Left ventricle myocardium inferior (tissue), 1 donor: ENCODE data around the gene BTBD16. TPM values are rescaled to one million over a fixed set of nuclear protein-coding genes. Genes with fewer than 3 reads are reported as not detected.

Source experiments
- DNase-seq: peaks from one replicate; pipeline ENCODE4 v3.0.0-alpha.2; 2020
- H3K27ac ChIP-seq: fragments of 200-600 bp; replicated peaks from 2 replicates; pipeline ENCODE4 v1.8.0; 2021
- H3K27me3 ChIP-seq: fragments of 200-600 bp; 2 replicates; pipeline ENCODE4 v1.8.0; 2021; ENCODE audit warnings: low read depth
- H3K36me3 ChIP-seq: fragments of 200-600 bp; 2 replicates; pipeline ENCODE4 v1.8.0; 2021
- H3K4me1 ChIP-seq: fragments of 200-600 bp; 2 replicates; pipeline ENCODE4 v1.8.0; 2021
- H3K4me3 ChIP-seq: fragments of 200-600 bp; 2 replicates; pipeline ENCODE4 v1.8.0; 2021; ENCODE audit warnings: mild to moderate bottlenecking, moderate library complexity
- H3K9me3 ChIP-seq: fragments of 200-600 bp; replicated peaks from 2 replicates; pipeline ENCODE4 v1.8.0; 2021
- intact Hi-C: fragments of 100-400 bp; cut with micrococcal nuclease; formaldehyde crosslinking; loops from one replicate; pipeline ENCODE4 v1.11.0; 2022
- total RNA-seq: library from RNA; stranded (reverse); fragmentation: NEBNext Ultra II Directional; extraction: Animal tissue kit (Norgen Biotek cat#: 25700); gene quantifications from one replicate; pipeline ENCODE4 v1.2.1, GENCODE V29; 2021
- TF ChIP-seq, protein P1 (sequence below): fragments of 200-600 bp; IDR thresholded peaks from 2 replicates; pipeline ENCODE4 v1.8.0; 2021; ENCODE audit warnings: antibody characterized with exemption, mild to moderate bottlenecking, borderline replicate concordance
- donor health status: DM: no; HTN: yes; CAD: no; lungs with severe emphysema.

BTBD16 gene
- total RNA-seq, 1 donor from 2014 or later, result not detected

DNA sequence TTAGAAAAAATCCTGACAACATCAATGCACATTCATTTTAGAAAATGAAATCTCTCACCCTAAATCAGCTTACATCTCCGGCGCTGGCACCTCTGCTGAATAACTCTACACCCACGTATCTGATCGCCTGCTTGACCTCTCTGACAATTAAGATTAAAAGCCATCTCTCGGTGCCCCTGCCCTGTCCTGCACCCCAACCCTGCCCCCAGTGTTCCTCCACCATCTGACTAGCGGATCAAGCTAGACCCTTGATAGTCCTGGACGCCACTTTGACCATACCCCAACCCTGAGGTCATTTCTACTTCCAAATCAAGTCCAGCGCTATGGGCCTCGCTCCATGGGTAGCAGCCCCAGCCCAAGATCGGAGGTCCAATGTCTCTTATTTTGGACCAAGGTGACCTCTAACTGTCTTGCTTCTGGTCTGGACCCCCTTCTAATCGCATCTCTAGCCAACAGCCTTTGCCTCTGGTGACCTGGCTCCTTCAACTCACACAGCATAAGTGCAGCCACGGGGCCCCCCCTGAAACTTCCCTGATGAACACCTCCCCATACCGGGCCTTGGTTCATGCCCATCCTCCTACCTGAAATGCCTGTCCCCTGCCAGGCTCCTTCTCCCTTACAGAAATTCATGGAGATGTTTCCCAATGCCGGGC is 28.5 kb downstream of the BTBD16 start:
- Histone ChIP-seq H3K4me1 (peaks cover 8% of the 10 kb centered on the region), H3K4me3 (no peak overlapping the region), H3K36me3 (no peaks in the 10 kb centered on the region), H3K27me3 (no peaks in the 10 kb centered on the region), H3K9me3 (no peaks in the 10 kb centered on the region), H3K27ac (no peak overlapping the region)
- intact Hi-C loops, result loop anchor here (2.0 to 5.0 kb wide), 3 partner anchors 43 to 268 kb away; no protein-coding TSS in a partner anchor
- TF ChIP-seq, protein P1, sequence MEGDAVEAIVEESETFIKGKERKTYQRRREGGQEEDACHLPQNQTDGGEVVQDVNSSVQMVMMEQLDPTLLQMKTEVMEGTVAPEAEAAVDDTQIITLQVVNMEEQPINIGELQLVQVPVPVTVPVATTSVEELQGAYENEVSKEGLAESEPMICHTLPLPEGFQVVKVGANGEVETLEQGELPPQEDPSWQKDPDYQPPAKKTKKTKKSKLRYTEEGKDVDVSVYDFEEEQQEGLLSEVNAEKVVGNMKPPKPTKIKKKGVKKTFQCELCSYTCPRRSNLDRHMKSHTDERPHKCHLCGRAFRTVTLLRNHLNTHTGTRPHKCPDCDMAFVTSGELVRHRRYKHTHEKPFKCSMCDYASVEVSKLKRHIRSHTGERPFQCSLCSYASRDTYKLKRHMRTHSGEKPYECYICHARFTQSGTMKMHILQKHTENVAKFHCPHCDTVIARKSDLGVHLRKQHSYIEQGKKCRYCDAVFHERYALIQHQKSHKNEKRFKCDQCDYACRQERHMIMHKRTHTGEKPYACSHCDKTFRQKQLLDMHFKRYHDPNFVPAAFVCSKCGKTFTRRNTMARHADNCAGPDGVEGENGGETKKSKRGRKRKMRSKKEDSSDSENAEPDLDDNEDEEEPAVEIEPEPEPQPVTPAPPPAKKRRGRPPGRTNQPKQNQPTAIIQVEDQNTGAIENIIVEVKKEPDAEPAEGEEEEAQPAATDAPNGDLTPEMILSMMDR, result no peak
- DNase-seq, result no peak

DNA sequence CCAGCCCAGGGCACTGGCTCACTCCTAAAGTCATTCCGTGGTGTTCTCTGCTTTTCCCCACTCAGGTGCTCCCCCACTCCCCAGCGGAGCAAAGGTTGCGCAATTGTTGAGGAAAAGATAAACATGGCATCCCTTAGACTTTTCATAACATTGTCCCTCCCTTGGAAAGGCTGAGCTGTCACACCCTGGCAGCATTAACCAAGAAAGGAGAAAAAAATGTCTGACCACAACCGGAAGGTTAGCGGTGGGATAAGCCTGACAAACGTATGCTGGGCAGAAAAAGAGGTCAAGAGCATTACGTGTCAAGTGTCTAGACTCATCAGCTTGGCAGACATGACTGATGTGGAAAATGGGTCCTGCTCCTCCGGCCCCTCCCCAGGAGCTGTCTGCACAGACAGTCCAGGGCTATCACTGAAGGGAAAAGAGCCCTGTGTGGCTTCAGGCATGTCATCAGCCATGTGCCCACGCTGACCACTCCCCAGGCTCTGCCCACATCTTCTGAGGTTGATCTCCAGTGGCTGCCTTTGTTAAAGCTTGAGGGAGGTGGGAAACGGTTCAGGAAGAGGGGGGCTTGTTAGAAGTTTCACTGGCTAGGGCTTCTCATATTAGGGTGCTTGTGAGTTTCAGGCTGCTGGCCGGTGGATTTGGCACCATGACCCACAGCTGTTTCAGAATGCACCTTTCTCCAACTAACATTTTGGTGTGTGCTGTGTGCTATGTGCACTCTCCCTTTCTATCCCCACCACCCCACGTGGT is 30.1 kb downstream of the BTBD16 start:
- Histone ChIP-seq H3K9me3 (peaks cover 10% of the 10 kb centered on the region), H3K4me1 (peaks cover 8% of the 10 kb centered on the region), H3K36me3 (no peaks in the 10 kb centered on the region), H3K27me3 (no peaks in the 10 kb centered on the region), H3K27ac (no peak overlapping the region), H3K4me3 (no peak overlapping the region)
- intact Hi-C loops, result no loop called here
- TF ChIP-seq, protein P1, result no peak
- DNase-seq, result no peak

DNA sequence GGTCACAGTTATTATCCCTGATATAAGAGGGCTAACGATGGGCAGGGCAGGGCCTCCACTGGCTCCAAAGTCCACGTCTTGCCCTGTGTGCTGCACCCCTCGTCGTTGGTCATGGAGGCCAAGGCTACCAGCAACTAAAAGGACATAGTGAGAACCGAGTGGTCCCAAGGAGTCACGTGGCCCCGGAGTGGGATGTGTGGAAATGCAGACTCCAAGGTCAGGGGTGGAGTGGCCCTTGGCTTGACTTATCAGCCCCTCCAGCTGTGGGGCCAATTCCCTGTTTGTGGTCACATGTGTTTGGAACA is 30.7 kb downstream of the BTBD16 start:
- Histone ChIP-seq H3K27me3 (no peaks in the 10 kb centered on the region), H3K36me3 (no peaks in the 10 kb centered on the region), H3K4me1 (peaks cover 10% of the 10 kb centered on the region), H3K27ac (no peak overlapping the region), H3K9me3 (peaks cover 10% of the 10 kb centered on the region), H3K4me3 (no peak overlapping the region)
- DNase-seq, result no peak
- TF ChIP-seq, protein P1, result no peak
- intact Hi-C loops, result no loop called here

DNA sequence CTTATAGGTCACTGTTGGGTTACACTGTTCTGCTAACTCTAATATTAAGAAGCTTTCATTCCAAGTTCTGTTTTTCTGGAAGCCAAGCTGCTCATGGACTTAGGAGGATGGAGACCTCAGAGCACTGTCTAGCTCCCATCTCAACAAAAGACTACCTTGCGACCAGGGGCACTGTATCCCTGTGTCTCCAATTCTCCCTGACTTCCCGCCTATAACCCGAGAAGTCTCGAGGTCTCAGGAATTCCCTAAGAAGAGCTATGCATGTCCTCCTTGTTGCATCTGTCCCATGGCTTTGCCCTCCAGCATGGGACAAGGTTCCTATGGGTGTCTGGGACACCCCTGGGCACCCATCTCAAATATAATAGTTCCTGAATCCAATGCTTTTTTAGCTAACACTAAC is 31.2 kb downstream of the BTBD16 start:
- H3K27ac ChIP-seq, result no peak overlapping the region
- no peaks in the 10 kb centered on the region for H3K36me3 ChIP-seq
- H3K4me1 ChIP-seq, result peaks cover 16% of the 10 kb centered on the region
- H3K27me3 ChIP-seq, result no peaks in the 10 kb centered on the region
- DNase-seq, result no peak
- TF ChIP-seq, protein P1, result no peak
- intact Hi-C loops, result no loop called here
- no peak overlapping the region for H3K4me3 ChIP-seq
- peaks cover 10% of the 10 kb centered on the region for H3K9me3 ChIP-seq

DNA sequence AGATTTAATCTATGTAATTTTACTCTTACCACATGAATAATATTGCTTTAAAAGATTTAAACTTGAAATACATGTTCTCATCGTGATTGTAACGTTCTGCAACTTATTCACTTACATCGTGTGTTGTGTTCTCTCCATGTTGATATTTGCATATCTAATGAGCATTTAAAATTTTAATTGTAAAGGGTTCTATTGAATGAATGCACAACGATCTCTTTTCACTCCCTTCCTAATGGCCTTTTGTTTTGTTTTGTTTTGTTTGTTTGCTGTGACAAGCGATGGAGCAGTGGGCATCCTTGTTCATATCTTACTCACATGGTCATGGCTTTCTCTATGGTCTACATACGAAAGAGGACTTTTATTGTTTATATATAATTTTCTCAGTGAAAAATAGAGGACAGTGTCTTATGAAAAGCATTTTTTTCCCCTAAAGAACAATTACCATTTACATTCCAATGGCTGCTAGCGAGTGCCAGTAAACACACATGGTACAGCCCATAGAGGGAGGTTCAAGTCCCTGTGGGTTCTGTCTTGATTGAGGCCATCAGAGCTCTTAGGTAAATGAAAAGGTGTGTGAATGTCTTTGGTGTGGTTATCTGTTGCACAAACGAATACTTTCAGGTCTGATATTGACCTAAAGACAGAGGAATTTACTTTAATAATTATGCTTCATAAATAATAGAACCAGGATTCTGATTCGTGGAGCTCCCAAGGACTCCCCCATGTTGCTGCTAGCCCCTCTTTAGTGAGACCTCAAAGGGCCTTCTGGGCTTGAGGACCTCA is 32.4 kb downstream of the BTBD16 start:
- no peak for DNase-seq
- intact Hi-C loops, result no loop called here
- no peaks in the 10 kb centered on the region for H3K27me3 ChIP-seq
- TF ChIP-seq, protein P1, result no peak
- no peaks in the 10 kb centered on the region for H3K36me3 ChIP-seq
- peaks cover 26% of the 10 kb centered on the region for H3K4me1 ChIP-seq
- peaks cover 10% of the 10 kb centered on the region for H3K9me3 ChIP-seq
- H3K27ac ChIP-seq, result no peak overlapping the region
- no peak overlapping the region for H3K4me3 ChIP-seq
